Measurements from ENCODE around the gene MTHFD1L. TPM values are rescaled to one million over a fixed set of nuclear protein-coding genes. Genes with fewer than 3 reads are reported as not detected.
"Not testable (repeated sequence)": the region's sequence is repeated elsewhere in the genome, so short reads cannot be mapped to it uniquely, and the experiment has no call there.

The MTHFD1L gene
- total and polyA plus RNA-seq, 3 experiments from 2014 or later = 5.8 to 108 (median 102) TPM

DNA sequence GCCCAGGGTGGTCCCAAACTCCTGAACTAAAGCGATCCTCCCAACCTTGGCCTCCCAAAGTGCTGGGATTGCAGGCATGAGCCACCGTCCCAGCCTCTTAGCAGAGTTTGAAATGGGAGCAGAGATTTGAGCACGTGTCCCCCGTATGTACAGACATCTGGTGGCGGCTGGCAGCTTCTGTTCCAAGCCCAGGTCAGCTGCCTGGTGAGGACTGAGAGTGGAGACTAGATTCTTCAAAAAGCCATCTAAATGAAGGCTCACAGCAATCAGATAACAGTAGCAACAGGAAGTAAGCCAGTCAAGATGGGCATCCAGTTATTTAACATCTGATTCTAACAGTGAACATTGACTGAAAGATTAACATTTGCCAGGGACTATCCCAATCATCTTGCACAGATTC lies 246.2 kb downstream of the MTHFD1L start:
- H3K4me1 ChIP-seq (ENCODE audit: insufficient read depth, low read length) = no peaks in the 10 kb centered on the region
- H3K36me3 ChIP-seq (ENCODE audit: insufficient read depth, low read length) = no peaks in the 10 kb centered on the region
- Mint-ChIP-seq H3K27ac (peak overlapping the region in 1 of 8 donors; percentile 30), H3K36me3 (no peaks in the 10 kb centered on the region), H3K9me3 (no peaks in the 10 kb centered on the region), H3K27me3 (peaks cover 6 to 8% of the 10 kb centered on the region in 2 donors), H3K4me1 (no peaks in the 10 kb centered on the region), H3K4me3 (no peak overlapping the region)
- H3K9me3 ChIP-seq (ENCODE audit: low read length) = no peaks in the 10 kb centered on the region
- no peak overlapping the region for H3K4me3 ChIP-seq (ENCODE audit: low read length)
- no peaks in the 10 kb centered on the region for H3K27me3 ChIP-seq (ENCODE audit: insufficient read depth, low read length, poor library complexity, severe bottlenecking)
- no peak for DNase-seq
- ChIA-PET POLR2A (no interaction called here), CTCF (no interaction called here)
- no peak overlapping the region for H3K27ac ChIP-seq (ENCODE audit: low read depth, low read length)

DNA sequence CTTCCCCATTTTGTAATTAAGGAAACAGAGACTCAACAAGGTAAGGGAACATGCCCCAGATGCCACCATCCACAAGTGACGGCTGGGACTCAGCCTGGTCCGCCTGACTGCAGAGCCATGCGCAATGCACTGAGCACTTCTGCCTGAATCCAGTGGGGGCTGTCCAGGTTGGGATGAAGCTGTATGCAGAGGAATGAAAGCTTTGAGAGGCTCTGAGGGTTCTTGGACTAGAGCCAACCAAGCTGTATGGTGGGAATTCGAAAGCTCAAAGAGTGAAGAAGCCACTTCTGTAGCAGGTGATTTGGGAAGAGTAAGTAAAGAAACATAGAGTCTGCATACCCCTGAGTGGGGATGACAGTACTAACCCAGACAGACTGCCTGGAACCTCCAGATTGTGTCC lies 246.6 kb downstream of the MTHFD1L start:
- no peaks in the 10 kb centered on the region for H3K36me3 Mint-ChIP-seq
- H3K4me1 Mint-ChIP-seq = no peaks in the 10 kb centered on the region
- Histone ChIP-seq H3K27me3 (ENCODE audit: insufficient read depth, low read length, poor library complexity, severe bottlenecking) (no peaks in the 10 kb centered on the region), H3K27ac (ENCODE audit: low read depth, low read length) (no peak overlapping the region), H3K4me1 (ENCODE audit: insufficient read depth, low read length) (no peaks in the 10 kb centered on the region), H3K4me3 (ENCODE audit: low read length) (no peak overlapping the region), H3K36me3 (ENCODE audit: insufficient read depth, low read length) (no peaks in the 10 kb centered on the region), H3K9me3 (ENCODE audit: low read length) (no peaks in the 10 kb centered on the region)
- no peak overlapping the region for H3K27ac Mint-ChIP-seq
- H3K27me3 Mint-ChIP-seq = peaks cover 6 to 8% of the 10 kb centered on the region in 2 donors
- no peak overlapping the region for H3K4me3 Mint-ChIP-seq
- DNase-seq = no peak
- CTCF ChIA-PET = no interaction called here
- POLR2A ChIA-PET = no interaction called here
- H3K9me3 Mint-ChIP-seq = no peaks in the 10 kb centered on the region

DNA sequence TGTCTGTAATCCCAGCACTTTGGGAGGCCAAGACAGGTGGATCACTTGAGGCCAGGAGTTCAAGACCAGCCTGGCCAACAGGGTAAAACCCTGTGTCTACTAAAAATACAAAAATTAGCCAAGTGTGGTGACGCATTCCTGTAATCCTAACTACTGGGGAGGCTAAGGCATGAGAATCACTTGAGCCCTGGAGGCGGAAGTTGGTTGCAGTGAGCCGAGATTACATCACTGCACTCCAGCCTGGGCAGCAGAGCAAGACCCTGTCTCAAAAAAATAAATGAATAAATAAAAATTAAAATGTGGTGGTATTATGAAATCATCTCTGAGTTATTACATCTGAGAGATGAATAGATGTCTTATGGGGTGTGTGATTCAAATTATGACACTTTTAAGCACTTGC lies 247.4 kb downstream of the MTHFD1L start:
- H3K36me3 ChIP-seq (ENCODE audit: insufficient read depth, low read length); POLR2A ChIA-PET; H3K4me3 Mint-ChIP-seq; H3K4me3 ChIP-seq (ENCODE audit: low read length); CTCF ChIA-PET; H3K4me1 Mint-ChIP-seq; H3K9me3 Mint-ChIP-seq; H3K9me3 ChIP-seq (ENCODE audit: low read length); H3K4me1 ChIP-seq (ENCODE audit: insufficient read depth, low read length); DNase-seq; H3K27me3 Mint-ChIP-seq; H3K27ac Mint-ChIP-seq; H3K27ac ChIP-seq (ENCODE audit: low read depth, low read length); H3K36me3 Mint-ChIP-seq; H3K27me3 ChIP-seq (ENCODE audit: insufficient read depth, low read length, poor library complexity, severe bottlenecking): not testable (repeated sequence)

DNA sequence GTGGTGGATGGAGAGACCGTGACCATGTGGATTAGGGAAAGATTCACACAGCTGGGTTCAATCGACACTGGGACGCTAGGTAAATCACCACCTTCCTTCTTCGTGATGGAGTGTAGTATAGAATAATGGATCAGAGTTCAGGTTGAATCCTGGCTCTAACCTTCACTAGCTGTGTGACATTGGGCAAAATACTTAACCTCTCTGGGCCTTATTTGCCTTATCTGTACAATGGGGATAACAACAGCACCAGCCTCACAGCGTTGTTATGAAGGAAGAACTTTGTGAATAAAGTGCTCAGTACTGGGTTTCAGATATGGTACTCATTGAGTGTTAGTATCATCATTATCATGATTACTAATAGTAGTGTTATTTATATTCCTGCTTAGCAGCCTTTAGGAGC lies 248.1 kb downstream of the MTHFD1L start:
- Histone ChIP-seq H3K36me3 (ENCODE audit: insufficient read depth, low read length) (no peaks in the 10 kb centered on the region), H3K27ac (ENCODE audit: low read depth, low read length) (no peak overlapping the region), H3K27me3 (ENCODE audit: insufficient read depth, low read length, poor library complexity, severe bottlenecking) (no peaks in the 10 kb centered on the region), H3K9me3 (ENCODE audit: low read length) (no peaks in the 10 kb centered on the region), H3K4me1 (ENCODE audit: insufficient read depth, low read length) (no peaks in the 10 kb centered on the region), H3K4me3 (ENCODE audit: low read length) (no peak overlapping the region)
- Mint-ChIP-seq H3K4me1 (peaks cover 0 to 4% (median 0%) of the 10 kb centered on the region in 3 donors), H3K36me3 (no peaks in the 10 kb centered on the region), H3K27ac (no peak overlapping the region), H3K9me3 (no peaks in the 10 kb centered on the region), H3K4me3 (no peak overlapping the region), H3K27me3 (peaks cover 5 to 8% of the 10 kb centered on the region in 2 donors)
- no peak for DNase-seq
- CTCF ChIA-PET = no interaction called here
- POLR2A ChIA-PET = no interaction called here

DNA sequence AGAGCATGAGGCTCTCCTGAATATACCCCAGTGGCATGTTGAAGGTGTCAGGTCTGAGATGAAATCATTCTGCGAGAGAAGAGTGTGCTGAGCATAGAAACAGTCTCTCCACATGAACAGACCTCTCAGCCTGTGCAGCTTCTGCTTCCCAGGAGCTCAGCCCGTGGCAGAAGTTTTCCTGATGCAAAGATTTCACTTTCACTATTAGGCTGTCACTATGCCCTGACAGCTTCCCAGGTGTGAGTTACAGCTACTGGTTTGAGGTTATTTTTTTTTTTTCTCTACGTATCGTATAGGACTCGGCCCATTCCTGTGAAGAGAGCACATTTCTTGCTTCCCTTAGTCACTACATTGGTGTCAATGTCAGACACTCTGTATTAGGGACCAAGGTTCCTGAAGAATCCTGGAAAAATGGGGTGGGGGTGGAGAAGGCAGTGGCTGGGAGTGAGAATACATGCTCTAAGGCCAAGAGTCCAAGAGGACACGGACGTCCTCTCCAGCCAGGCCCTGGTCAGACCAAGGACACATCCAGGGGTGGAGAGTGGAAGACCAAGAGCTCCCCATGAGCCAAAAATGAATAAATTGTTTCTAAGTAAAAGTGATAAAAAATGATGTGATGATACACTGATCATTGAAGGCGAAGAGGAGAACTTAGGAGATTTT lies 253.1 kb downstream of the MTHFD1L start:
- Mint-ChIP-seq H3K27me3 (peaks cover 0 to 7% of the 10 kb centered on the region in 2 donors), H3K36me3 (no peaks in the 10 kb centered on the region), H3K4me3 (no peak overlapping the region), H3K4me1 (peaks cover 0 to 4% (median 0%) of the 10 kb centered on the region in 3 donors), H3K9me3 (no peaks in the 10 kb centered on the region), H3K27ac (peak overlapping the region in 1 of 8 donors; percentile 43)
- H3K27me3 ChIP-seq (ENCODE audit: insufficient read depth, low read length, poor library complexity, severe bottlenecking) = no peaks in the 10 kb centered on the region
- no peak overlapping the region for H3K4me3 ChIP-seq (ENCODE audit: low read length)
- DNase-seq = no peak
- no peak overlapping the region for H3K27ac ChIP-seq (ENCODE audit: low read depth, low read length)
- POLR2A ChIA-PET = no interaction called here
- H3K9me3 ChIP-seq (ENCODE audit: low read length) = no peaks in the 10 kb centered on the region
- no peaks in the 10 kb centered on the region for H3K36me3 ChIP-seq (ENCODE audit: insufficient read depth, low read length)
- CTCF ChIA-PET = interaction anchor here (1.3 kb wide), 1 partner anchor 12 kb away, joined by 3 read pairs; no protein-coding TSS in a partner anchor
- no peaks in the 10 kb centered on the region for H3K4me1 ChIP-seq (ENCODE audit: insufficient read depth, low read length)

DNA sequence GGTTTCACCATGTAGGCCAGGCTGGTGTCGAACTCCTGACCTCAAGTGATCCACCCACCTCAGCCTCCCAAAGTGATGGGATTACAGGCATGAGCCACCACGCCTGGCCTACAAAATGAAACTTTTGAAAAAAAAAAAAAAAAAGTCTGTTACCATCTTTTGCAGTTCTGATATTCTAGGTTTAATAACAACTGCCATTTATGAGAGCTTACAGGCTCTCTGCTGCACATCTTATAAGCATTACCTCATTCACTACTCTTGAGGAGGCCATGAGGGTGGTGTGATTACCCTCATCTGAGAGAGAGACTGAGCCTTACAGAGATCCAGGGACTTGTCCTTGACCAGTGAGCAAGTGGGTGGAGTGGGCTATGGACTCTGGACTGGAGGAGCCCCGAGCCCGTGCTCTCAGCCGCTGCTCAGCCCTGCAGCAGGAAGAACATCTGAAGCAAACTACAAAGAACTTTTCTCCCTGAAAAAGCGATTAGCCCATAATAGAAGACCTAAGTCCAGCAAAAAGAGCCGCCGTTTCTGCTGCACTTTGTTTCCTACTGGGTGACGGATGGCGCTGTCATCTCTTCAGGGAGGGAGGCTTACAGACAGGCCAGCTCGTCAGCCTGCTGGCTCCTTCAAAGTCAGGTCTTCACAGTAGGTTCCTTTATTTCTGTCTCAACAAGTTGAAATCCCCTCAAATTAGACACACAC lies 254.5 kb downstream of the MTHFD1L start:
- Histone ChIP-seq H3K36me3 (ENCODE audit: insufficient read depth, low read length) (no peaks in the 10 kb centered on the region), H3K27ac (ENCODE audit: low read depth, low read length) (no peak overlapping the region), H3K4me1 (ENCODE audit: insufficient read depth, low read length) (no peaks in the 10 kb centered on the region), H3K9me3 (ENCODE audit: low read length) (no peaks in the 10 kb centered on the region), H3K4me3 (ENCODE audit: low read length) (no peak overlapping the region), H3K27me3 (ENCODE audit: insufficient read depth, low read length, poor library complexity, severe bottlenecking) (no peaks in the 10 kb centered on the region)
- H3K4me3 Mint-ChIP-seq = no peak overlapping the region
- no peaks in the 10 kb centered on the region for H3K36me3 Mint-ChIP-seq
- CTCF ChIA-PET = no interaction called here
- H3K4me1 Mint-ChIP-seq = peaks cover 0 to 4% (median 0%) of the 10 kb centered on the region in 3 donors
- POLR2A ChIA-PET = no interaction called here
- H3K27ac Mint-ChIP-seq = no peak overlapping the region
- no peaks in the 10 kb centered on the region for H3K9me3 Mint-ChIP-seq
- peaks cover 3 to 7% of the 10 kb centered on the region in 2 donors for H3K27me3 Mint-ChIP-seq
- no peak for DNase-seq

DNA sequence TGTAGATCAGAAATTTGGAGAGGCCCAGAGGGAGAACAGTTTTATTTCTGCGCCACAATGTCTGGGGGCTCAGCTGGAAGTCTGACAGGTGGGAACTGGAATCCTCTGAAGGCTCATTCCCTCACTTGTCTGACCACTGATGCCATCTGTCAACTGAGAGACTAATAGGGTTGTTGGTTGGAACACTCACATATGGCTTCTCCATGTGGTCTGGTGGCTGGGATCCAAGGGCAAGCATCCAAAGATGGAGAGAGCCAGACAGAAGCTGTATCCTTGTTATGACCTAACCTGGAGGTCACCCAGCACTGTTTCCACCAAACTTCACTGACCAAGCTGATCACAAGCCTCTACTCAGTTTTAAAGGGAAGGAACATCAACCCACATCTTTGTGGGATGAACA lies 256.4 kb downstream of the MTHFD1L start:
- H3K4me3 ChIP-seq (ENCODE audit: low read length) = no peak overlapping the region
- H3K4me1 Mint-ChIP-seq = peaks cover 0 to 4% (median 0%) of the 10 kb centered on the region in 3 donors
- H3K4me1 ChIP-seq (ENCODE audit: insufficient read depth, low read length) = no peaks in the 10 kb centered on the region
- no peak overlapping the region for H3K27ac ChIP-seq (ENCODE audit: low read depth, low read length)
- ChIA-PET CTCF (no interaction called here), POLR2A (no interaction called here)
- H3K36me3 ChIP-seq (ENCODE audit: insufficient read depth, low read length) = no peaks in the 10 kb centered on the region
- H3K27me3 ChIP-seq (ENCODE audit: insufficient read depth, low read length, poor library complexity, severe bottlenecking) = no peaks in the 10 kb centered on the region
- H3K9me3 Mint-ChIP-seq = no peaks in the 10 kb centered on the region
- H3K27ac Mint-ChIP-seq = no peak overlapping the region
- no peaks in the 10 kb centered on the region for H3K9me3 ChIP-seq (ENCODE audit: low read length)
- no peaks in the 10 kb centered on the region for H3K36me3 Mint-ChIP-seq
- no peak for DNase-seq
- no peak overlapping the region for H3K4me3 Mint-ChIP-seq
- H3K27me3 Mint-ChIP-seq = peaks cover 3 to 4% of the 10 kb centered on the region in 2 donors

DNA sequence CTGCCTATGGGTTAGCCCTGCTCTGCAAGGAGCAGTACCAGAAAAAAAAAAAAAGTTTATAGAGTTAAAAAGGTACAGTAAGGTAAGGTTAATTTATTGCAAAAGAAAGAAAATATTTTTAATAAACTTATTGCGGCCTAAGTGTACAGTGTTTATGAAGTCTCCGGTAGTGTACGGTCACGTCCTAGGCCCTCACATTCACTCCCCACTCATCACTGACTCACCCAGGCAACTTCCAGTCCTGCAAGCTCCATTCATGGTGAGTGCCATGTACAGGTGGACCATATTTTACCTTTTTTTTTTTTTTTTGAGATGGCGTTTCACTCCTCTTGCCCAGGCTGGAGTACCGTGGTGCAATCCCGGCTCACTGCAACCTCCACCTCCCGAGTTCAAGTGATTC lies 258.1 kb downstream of the MTHFD1L start:
- H3K27ac ChIP-seq (ENCODE audit: low read depth, low read length); DNase-seq; H3K27me3 Mint-ChIP-seq; CTCF ChIA-PET; H3K36me3 Mint-ChIP-seq; H3K4me1 ChIP-seq (ENCODE audit: insufficient read depth, low read length); POLR2A ChIA-PET; H3K27me3 ChIP-seq (ENCODE audit: insufficient read depth, low read length, poor library complexity, severe bottlenecking); H3K4me3 ChIP-seq (ENCODE audit: low read length); H3K4me3 Mint-ChIP-seq; H3K4me1 Mint-ChIP-seq; H3K9me3 ChIP-seq (ENCODE audit: low read length); H3K36me3 ChIP-seq (ENCODE audit: insufficient read depth, low read length); H3K27ac Mint-ChIP-seq; H3K9me3 Mint-ChIP-seq: not testable (repeated sequence)

All from CD8-positive, alpha-beta memory T cell (primary cell).